Thymus (tissue), 11 donors: ENCODE results near the gene MRPL28. TPM values are rescaled to one million over a fixed set of nuclear protein-coding genes. Genes with fewer than 3 reads are reported as not detected.
"Not testable (repeated sequence)": the region's sequence is repeated elsewhere in the genome, so short reads cannot be mapped to it uniquely, and the experiment has no call there.

Experiments
- DNase-seq, 9 donors: peaks; one replicate each; pipeline ENCODE4 v3.0.0-alpha.2; 2013; ENCODE audit warnings: low spot score in 9 of 9, low read depth in 6 of 9, missing footprints in 1 of 9
- H3K27ac ChIP-seq, 2 donors: one replicate each; pipeline ENCODE4 v1.5.1; 2013; ENCODE audit warnings: control low read depth in 1 of 2, low read depth in 1 of 2, low read length in 1 of 2, mild to moderate bottlenecking in 1 of 2, moderate library complexity in 1 of 2
- H3K27me3 ChIP-seq, 2 donors: one replicate each; pipeline ENCODE4 v1.5.1; 2013; ENCODE audit warnings: low read length in 1 of 2; ENCODE audit not compliant: control insufficient read depth in 2 of 2, insufficient read depth in 1 of 2
- H3K36me3 ChIP-seq, 2 donors: one replicate each; pipeline ENCODE4 v1.5.1; 2013; ENCODE audit warnings: low read length in 1 of 2, mild to moderate bottlenecking in 1 of 2, moderate library complexity in 1 of 2; ENCODE audit not compliant: control insufficient read depth in 2 of 2, insufficient read depth in 2 of 2
- H3K4me1 ChIP-seq, 2 donors: one replicate each; pipeline ENCODE4 v1.5.1; 2013; ENCODE audit warnings: low read length in 2 of 2; ENCODE audit not compliant: control insufficient read depth in 2 of 2, insufficient read depth in 2 of 2
- H3K4me3 ChIP-seq, 2 donors: one replicate each; pipeline ENCODE4 v1.5.1; 2013; ENCODE audit warnings: low read length in 2 of 2, control low read depth in 1 of 2, mild to moderate bottlenecking in 1 of 2
- H3K9me3 ChIP-seq, 2 donors: one replicate each; pipeline ENCODE4 v1.5.1; 2013; ENCODE audit warnings: low read length in 1 of 2, mild to moderate bottlenecking in 1 of 2; ENCODE audit not compliant: control insufficient read depth in 2 of 2, insufficient read depth in 1 of 2
- WGBS: extraction: QIAGEN DNeasy Blood & Tissue Kit; methylation state at CpG from one replicate; pipeline ENCODE4 v1.1.7; 2013; 5-methylcytosine and 5-hydroxymethylcytosine counted together
- polyA plus RNA-seq: library from polyadenylated mRNA; stranded (reverse); fragments of 200-250 nt; gene quantifications from one replicate; pipeline ENCODE4 v1.2.3, GENCODE V29; 2013
- total RNA-seq: library from RNA; stranded (reverse); fragments of 120-200 nt; gene quantifications from one replicate; pipeline ENCODE4 v1.2.4, GENCODE V29; 2013
- donor health status: healthy.

The MRPL28 gene
- total and polyA plus RNA-seq, 2 donors = 64.2 to 79.4 TPM

GRCh38 chr16:363766-364490 is 6.4 kb downstream of the MRPL28 start:
- peaks cover 0 to 2% of the 10 kb centered on the region in 2 donors for H3K4me1 ChIP-seq
- no peaks in the 10 kb centered on the region for H3K9me3 ChIP-seq
- DNase-seq = no peak
- H3K4me3 ChIP-seq = no peak overlapping the region
- 57% methylated on average over 24 of the region's 24 CpGs for WGBS
- H3K36me3 ChIP-seq = peaks cover 25 to 28% of the 10 kb centered on the region in 2 donors
- no peak overlapping the region for H3K27ac ChIP-seq
- H3K27me3 ChIP-seq = peaks cover 0 to 27% of the 10 kb centered on the region in 2 donors

GRCh38 chr16:363110-363765 is 7.1 kb downstream of the MRPL28 start:
- no peak overlapping the region for H3K4me3 ChIP-seq
- peaks cover 0 to 2% of the 10 kb centered on the region in 2 donors for H3K4me1 ChIP-seq
- H3K27ac ChIP-seq = no peak overlapping the region
- no peak for DNase-seq
- H3K27me3 ChIP-seq = peaks cover 0 to 27% of the 10 kb centered on the region in 2 donors
- H3K9me3 ChIP-seq = no peaks in the 10 kb centered on the region
- 84% methylated on average over 20 of the region's 20 CpGs for WGBS
- H3K36me3 ChIP-seq = peaks cover 18 to 21% of the 10 kb centered on the region in 2 donors

- 90% methylated on average over 16 of the region's 24 CpGs for WGBS
Measured at GRCh38 chr16:362702-362999, 7.7 kb downstream of the MRPL28 start.

GRCh38 chr16:361872-362701 is 8.3 kb downstream of the MRPL28 start:
- WGBS = 36% methylated on average over 30 of the region's 30 CpGs
- peaks cover 0 to 27% of the 10 kb centered on the region in 2 donors for H3K27me3 ChIP-seq
- peaks cover 0 to 2% of the 10 kb centered on the region in 2 donors for H3K4me1 ChIP-seq
- DNase-seq = peak in 6 of 9 donors; percentile 42 to 76 (median 52)
- peaks cover 7 to 9% of the 10 kb centered on the region in 2 donors for H3K36me3 ChIP-seq
- H3K9me3 ChIP-seq = no peaks in the 10 kb centered on the region
- H3K4me3 ChIP-seq = no peak overlapping the region
- H3K27ac ChIP-seq = no peak overlapping the region

More at GRCh38 chr16:362702-362999, 7.7 kb downstream of the MRPL28 start:
- not testable (repeated sequence) for DNase-seq, H3K9me3 ChIP-seq, H3K4me3 ChIP-seq, H3K4me1 ChIP-seq, H3K27ac ChIP-seq
- peaks cover 0 to 27% of the 10 kb centered on the region in 2 donors for H3K27me3 ChIP-seq
- H3K36me3 ChIP-seq = peaks cover 13 to 15% of the 10 kb centered on the region in 2 donors

GRCh38 chr16:361341-361871 is 8.9 kb downstream of the MRPL28 start:
- no peak for DNase-seq
- Histone ChIP-seq H3K27me3 (peaks cover 0 to 27% of the 10 kb centered on the region in 2 donors), H3K4me1 (peaks cover 0 to 2% of the 10 kb centered on the region in 2 donors), H3K4me3 (no peak overlapping the region), H3K36me3 (peaks cover 2% of the 10 kb centered on the region in 2 donors), H3K27ac (no peak overlapping the region), H3K9me3 (no peaks in the 10 kb centered on the region)
- WGBS = 96% methylated on average over 30 of the region's 30 CpGs

GRCh38 chr16:360698-361336 is 9.5 kb downstream of the MRPL28 start:
- Histone ChIP-seq H3K9me3 (no peaks in the 10 kb centered on the region), H3K4me1 (peaks cover 0 to 2% of the 10 kb centered on the region in 2 donors), H3K4me3 (no peak overlapping the region), H3K27ac (no peak overlapping the region), H3K36me3 (no peaks in the 10 kb centered on the region), H3K27me3 (peaks cover 0 to 27% of the 10 kb centered on the region in 2 donors)
- DNase-seq = no peak
- 96% methylated on average over 47 of the region's 47 CpGs for WGBS

GRCh38 chr16:359871-360697 is 10.3 kb downstream of the MRPL28 start:
- Histone ChIP-seq H3K27ac (no peak overlapping the region), H3K9me3 (peaks cover 0 to 2% of the 10 kb centered on the region in 2 donors), H3K27me3 (peaks cover 0 to 27% of the 10 kb centered on the region in 2 donors), H3K4me1 (peaks cover 0 to 7% of the 10 kb centered on the region in 2 donors), H3K4me3 (no peak overlapping the region), H3K36me3 (no peaks in the 10 kb centered on the region)
- 94% methylated on average over 47 of the region's 47 CpGs for WGBS
- DNase-seq = no peak
